ENCODE data around the gene TLN1.
A peak's percentile ranks its signal among the peaks of the same experiment; 100 is the strongest.

TLN1 gene

GRCh38 chr9:35749515-35750255, 17.7 kb upstream of the TLN1 start:
- peak; percentile 53 for DNase-seq

- peak; percentile 88 for DNase-seq
Observed at GRCh38 chr9:35748858-35749514, 17.0 kb upstream of the TLN1 start, which contains the start of the genes GBA2 and RGP1. Gene GBA2 (minus strand): TSS chr9:35749228. CDS start chr9:35748704, 524 bp downstream. Gene RGP1 (plus strand): TSS chr9:35749287. CDS start chr9:35749756, 469 bp downstream.

- peak; percentile 33 for DNase-seq
Observed at GRCh38 chr9:35748242-35748857, 16.4 kb upstream of the TLN1 start.

GRCh38 chr9:35746583-35746982, 14.6 kb upstream of the TLN1 start:
- DNase-seq: peak; percentile 49

GRCh38 chr9:35745569-35745968, 13.6 kb upstream of the TLN1 start:
- DNase-seq: no peak

GRCh38 chr9:35743880-35744518, 12.0 kb upstream of the TLN1 start:
- DNase-seq: no peak

GRCh38 chr9:35743452-35743851, 11.5 kb upstream of the TLN1 start:
- DNase-seq: no peak

- DNase-seq: no peak
Observed at GRCh38 chr9:35741740-35742139, 9.7 kb upstream of the TLN1 start.

- no peak for DNase-seq
Observed at GRCh38 chr9:35740243-35740642, 8.2 kb upstream of the TLN1 start.

GRCh38 chr9:35738924-35739323, 6.9 kb upstream of the TLN1 start:
- DNase-seq: no peak

GRCh38 chr9:35738186-35738585, 6.2 kb upstream of the TLN1 start:
- DNase-seq: no peak

- DNase-seq: no peak
Observed at GRCh38 chr9:35737143-35737542, 5.1 kb upstream of the TLN1 start.

- DNase-seq: peak; percentile 84
Observed at GRCh38 chr9:35736201-35736633, 4.2 kb upstream of the TLN1 start.

- no peak for DNase-seq
Observed at GRCh38 chr9:35734096-35734495, 2.1 kb upstream of the TLN1 start.

- DNase-seq: peak; percentile 75
Observed at GRCh38 chr9:35732800-35733541, 976 bp upstream of the TLN1 start.

- peak; percentile 34 for DNase-seq
Observed at GRCh38 chr9:35731415-35732184, 395 bp downstream of the TLN1 start.

- DNase-seq: no peak
Observed at GRCh38 chr9:35730486-35730854, 1.5 kb downstream of the TLN1 start.

GRCh38 chr9:35729700-35730485, 2.1 kb downstream of the TLN1 start:
- peak; percentile 57 for DNase-seq

- no peak for DNase-seq
Observed at GRCh38 chr9:35729101-35729500, 2.9 kb downstream of the TLN1 start.

- no peak for DNase-seq
Observed at GRCh38 chr9:35728041-35728971, 3.7 kb downstream of the TLN1 start.
